NCI-H2107 treated with DMSO at 0.1 percent for 48 hours (cell line): ENCODE results near the gene CHSY1.
A peak's percentile ranks its signal among the peaks of the same experiment; 100 is the strongest.
"Not testable (repeated sequence)": the region's sequence is repeated elsewhere in the genome, so short reads cannot be mapped to it uniquely, and the experiment has no call there.

ENCODE experiments used
- DNase-seq: peaks from one replicate; lab custom pipeline; 2025; ENCODE audit not compliant: unreplicated experiment; lab: John Stamatoyannopoulos, UW

The CHSY1 gene

DNA sequence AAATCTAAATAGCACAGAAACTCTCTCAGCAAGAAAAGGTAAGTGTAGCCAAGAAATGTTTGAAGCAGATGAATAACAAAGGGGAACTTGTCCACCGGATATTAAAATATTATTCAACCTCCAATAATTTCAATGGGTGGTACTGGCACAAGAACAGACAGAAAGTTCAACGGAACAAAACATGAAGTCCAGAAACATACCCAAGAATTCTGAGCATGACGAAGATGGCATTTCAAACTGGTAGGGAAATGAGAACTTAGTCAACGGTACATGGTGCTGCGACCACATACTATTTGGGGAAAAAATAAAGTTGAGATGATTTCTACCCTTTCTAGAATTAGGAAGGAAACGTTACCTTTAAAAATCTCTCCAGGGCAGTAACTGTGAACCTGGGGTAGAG is 5.5 kb downstream of the CHSY1 start:
- no peak for DNase-seq

DNA sequence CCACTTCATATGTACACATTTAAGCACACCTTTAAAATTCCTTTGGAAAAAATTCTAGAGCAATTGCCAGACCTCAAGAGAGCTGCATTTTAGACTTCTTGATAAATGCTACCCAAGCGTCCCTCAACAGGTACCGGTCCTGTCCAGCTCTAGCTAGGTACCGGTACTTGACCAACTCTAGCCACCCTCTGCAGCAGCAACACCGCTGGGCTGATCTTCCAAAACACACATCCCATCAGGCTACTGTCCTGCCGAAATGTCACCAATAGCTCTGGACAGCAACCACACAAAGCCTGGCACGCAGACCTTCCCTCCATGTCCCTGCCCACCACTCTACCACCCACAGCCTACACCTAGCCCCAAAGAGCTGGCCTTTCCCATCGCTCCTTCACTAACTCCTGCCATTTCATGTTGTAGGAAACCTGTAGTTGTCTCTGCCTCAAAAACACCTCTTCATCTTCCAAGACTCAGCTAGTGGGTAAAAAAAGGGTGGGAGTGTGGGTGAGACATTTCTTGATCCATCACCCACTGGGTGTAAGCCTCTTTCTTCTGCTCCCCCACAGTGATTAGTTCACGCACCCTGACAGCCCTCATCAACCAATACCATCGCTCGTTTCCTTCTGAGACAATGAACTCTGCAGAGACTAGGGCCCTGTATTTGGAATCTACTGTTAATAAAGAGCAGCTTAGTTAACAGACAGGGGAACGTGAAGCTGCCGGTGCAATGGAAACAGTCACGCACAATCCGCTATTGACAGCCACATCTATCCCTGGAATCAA is 6.8 kb downstream of the CHSY1 start:
- no peak for DNase-seq

DNA sequence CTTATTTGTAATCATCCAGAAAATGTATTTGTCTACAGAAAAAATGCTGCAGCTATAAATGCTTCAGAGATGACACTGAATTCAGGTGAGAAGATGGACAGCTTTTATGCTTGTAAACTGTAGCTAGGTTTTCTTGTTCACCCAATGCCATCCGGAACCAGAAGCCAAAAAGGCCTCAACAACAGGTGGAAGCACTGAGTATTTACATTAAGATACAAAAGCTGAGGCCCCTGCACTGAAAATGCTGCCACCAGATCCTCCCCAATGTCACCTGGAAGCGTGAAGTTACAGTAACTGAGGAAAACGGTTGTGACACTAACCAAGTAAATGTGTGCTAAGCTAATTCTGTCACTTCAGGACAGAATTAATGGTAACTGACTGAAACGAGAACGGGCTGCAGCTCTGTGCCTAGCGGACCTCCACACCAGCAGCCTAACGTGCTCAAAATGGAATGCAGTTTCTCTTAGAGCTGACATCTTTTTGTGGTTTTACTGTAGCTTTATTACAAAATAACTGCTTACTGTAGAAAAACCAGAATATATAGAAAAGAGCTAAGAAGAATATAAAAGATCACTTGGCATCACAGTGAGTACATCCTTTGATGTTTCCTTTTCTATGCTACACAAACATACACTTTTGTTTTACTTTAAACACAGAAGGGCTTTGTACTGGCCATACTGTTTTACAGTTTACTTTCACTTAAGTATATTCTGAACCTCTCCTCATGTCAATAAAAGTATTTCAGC is 7.6 kb downstream of the CHSY1 start:
- no peak for DNase-seq

DNA sequence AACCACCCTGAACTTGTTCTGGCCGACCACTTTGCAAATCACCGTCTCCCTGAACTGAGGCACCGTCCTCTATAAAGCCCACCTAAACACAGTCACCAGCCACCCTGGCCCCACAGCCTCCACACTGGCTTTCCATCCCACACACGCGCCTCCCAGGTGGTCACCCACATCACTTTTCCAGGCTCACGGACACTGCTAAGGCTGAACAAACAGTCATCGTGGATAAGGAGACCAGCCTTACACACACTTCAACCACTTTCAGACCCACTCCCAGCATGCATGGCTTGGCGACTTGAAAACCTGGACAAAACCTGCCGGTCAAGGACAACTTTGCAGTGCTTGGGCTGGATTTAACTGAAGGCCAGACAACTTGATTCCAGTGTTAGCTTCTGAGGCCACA is 8.4 kb downstream of the CHSY1 start:
- DNase-seq, result no peak

DNA sequence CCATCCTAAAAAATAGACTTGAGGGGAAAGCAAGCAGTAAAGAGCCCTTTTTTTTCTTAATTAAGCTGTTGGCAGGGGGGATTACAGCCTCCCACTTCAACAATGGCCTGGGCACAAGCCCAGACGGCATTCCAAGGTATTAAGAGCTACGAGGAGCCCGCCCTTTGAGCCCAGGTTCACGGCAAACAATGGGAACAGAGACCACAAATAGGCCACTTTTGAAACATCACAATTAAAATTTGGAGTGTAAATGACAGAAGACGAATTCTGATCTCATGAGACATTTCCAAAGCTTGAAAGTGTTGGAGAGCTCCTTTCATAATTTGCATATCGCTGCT is 8.9 kb downstream of the CHSY1 start:
- no peak for DNase-seq

DNA sequence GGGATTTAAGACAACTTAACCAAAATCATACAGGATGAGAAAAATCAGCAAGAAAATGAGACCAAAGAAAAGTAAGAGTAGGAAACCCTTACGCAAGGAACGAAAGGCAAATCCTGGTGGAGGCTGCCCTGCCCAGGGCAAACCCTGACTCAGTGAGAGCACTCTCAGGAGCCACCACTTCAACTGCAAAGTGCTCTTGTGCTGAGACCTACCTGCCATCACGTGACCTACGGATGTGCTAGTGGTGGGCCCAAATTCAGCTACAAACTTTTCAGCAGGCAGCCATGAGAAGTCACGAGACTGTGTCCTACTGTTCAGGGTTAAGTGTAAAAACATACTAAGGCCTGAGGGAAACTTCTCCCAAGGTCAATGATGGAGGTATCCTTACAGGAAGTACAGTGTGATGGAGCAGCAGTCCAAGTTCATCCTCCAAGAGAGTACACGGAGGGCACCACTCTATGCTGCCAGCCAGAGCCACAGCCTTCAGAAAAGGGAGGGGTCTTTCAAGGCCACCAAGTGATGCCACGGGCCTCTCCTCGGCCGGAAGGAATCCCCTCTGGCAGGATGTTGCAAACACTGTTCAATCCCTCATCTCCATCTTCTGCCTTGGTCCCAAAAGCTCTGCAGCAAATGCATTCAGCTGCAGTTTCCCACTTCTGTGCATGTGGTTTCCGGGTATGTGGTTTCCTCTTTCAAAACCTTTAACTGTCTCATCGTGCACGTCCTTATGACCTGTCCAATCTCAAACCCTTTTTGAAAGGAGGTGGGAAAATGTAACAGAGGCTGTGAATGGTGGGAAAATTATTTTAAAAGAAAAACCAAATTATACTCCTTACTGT is 9.5 kb downstream of the CHSY1 start:
- DNase-seq, result peak; percentile 6

DNA sequence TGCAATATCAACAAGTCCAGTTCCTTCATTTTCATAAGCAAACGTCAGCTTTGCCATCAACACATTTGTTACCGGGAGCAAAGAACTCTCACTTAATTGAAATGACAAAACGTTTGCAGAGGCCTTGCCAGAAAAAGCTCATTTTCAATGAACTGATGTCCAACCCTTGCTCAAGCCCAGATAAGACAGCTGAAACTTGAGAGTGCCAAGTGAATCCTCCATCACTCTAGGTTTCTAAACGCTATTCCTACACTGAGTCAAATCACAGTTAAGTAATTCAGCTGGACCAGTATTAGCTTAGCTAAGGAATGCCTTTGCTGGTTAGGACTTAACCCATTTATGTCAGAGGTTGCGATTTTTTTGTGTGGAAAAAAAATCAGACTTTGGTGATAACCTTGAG is 11.5 kb downstream of the CHSY1 start:
- no peak for DNase-seq

DNA sequence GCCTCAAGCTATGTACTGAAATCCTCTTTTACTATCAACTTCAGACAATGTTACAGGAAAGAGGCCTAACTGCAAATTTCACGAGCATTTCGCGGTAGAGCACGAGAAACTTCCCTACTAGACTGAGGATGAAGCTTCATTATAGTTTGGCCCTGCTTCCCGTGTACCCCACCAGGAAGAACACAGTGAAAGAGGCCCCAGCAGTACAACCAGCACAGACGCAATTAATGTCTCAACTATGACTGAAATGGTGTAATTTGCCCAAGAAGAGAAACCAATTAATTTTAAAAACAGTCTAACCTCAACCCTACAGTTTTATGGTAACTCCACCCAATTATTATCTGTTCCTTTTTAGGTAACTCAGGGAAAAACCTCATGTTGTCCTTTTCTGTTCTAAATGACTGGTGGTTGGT is 12.1 kb downstream of the CHSY1 start:
- DNase-seq, result no peak

DNA sequence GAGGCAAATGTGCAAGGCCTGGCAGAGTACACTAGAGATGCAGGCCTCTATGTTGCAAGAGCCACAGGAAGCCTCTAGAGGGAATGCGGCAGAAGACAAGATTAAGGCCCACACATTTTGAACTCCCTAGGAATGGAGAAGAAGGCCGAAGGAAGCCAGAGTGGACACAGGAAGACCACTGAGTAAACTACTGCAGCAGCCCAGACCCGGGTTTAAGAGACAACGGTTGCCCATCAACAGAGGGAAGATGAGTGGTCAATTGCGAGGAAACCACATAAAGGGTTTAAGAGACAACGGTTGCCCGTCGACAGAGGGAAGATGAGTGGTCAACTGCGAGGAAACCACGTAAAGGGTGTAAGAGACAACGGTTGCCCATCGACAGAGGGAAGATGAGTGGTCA is 14.6 kb downstream of the CHSY1 start:
- no peak for DNase-seq

DNA sequence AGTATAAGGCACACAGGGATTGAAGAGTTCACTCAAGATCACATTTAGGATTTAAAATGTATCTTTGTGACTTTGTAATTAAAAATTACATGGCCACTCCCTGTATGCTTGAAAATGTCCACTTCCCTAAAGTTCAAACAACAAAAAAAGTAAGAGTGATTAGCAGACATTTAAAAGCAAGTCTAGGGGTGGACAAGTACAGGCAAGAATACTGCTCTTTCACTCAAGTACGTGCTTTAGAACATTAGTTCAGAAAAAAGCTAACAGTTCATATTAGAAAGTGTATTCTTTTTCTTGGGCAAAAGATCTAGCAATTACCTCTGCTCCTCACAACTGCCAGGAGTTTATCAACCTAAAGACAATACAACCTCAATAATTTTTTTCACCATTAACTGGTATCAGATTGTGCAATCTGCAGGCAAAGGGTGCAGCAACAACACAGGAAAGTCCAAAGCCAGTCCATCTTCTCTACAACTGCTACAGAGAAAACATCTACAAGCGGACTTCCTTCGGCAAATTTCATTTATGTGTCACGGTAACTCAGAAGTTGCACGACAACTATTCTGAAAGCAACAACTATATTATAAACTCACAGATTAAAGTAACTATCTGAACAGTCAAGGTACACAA is 18.1 kb downstream of the CHSY1 start:
- no peak for DNase-seq

DNA sequence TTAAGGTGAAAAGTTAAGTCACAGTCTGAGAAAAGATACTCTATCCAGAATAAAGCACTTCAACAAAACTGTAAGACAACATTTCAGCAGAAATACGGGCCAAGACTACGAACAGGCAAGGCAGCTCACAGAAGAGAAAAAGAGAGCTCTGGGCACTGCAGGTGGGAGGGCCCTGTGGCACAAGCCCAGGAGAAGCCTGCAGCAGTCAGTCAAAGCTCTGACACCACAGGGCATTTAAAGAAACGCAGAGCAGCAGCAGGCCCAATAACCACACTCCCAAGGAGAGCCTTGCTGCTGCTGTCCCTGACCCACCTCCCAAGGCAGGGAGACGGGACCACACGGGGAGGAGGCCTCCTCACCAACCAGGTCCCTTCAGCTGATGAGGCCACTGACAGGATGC is 19.2 kb downstream of the CHSY1 start:
- no peak for DNase-seq

DNA sequence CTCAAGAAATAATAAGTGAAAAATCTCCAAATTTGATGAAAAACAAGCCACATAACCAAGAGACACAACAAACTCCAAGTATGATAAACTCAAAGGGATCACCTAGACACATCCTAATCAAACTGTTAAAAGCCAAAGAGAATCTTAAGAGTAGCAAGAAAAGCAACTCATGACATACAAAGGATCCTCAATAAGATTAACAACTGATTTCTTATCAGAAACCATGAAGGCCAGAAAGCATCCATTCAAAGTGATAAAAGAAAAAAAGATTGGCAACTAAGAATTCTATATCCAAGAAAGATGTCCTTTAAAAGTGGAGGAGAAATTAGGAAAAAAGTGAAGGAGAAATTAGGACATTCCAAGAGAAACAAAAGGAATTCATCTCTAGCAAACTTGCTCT is 23.5 kb downstream of the CHSY1 start:
- DNase-seq, result no peak

DNA sequence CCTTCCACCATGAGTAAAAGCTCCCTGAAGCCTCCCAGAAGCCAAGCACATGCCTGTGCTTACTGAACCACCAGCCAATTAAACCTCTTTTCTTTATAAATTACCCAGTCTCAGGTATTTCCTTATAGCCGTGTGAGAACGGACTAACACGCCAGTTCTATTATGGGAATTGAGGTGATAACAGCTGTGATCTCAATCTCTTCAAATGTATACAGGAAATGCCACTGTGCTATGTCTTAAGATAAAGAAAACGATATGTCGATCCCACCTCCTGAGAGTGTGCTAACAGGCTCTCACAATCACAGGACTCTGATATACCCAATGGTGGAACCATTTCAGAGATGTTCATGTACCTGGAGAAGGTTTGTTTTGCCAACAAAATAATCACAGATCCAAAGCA is 26.2 kb downstream of the CHSY1 start:
- no peak for DNase-seq

DNA sequence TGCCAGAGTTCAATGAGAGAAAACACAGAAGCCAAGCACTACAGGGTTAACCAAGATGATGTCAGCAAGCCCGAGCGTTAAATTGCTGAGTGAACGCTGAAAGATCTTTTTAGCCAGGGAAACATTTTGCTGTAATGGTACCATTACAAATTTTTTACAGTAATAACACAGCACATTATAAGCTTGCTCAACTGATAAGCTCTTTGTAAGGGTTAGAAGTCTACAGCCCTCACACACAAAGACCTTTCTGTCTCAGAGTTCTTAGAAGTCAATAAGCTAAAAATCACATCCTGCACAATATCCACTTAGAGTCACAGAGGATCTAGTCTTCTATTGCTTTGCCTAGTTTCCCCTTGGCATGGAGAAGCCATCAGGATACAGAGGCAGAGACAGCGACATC is 29.9 kb downstream of the CHSY1 start:
- DNase-seq, result no peak

DNA sequence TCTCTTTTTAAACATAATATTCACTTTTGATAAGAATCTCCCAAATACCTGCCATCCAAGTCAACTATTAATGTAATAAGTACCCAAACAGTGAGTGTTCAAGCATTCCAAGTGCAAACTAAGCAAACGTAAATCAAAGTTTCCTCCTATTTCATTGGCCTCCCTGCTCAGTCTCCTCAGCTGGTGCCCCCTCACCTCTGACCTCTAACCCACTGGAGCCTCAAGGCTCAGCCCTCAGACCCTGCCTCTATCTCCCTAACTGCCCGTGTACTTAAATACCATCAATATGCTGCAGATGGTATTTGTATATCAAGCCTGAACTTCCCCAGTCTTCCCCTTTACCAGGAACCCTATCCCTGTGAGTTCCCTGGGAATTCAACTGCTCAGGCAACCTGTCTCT is 31.8 kb downstream of the CHSY1 start:
- no peak for DNase-seq

DNA sequence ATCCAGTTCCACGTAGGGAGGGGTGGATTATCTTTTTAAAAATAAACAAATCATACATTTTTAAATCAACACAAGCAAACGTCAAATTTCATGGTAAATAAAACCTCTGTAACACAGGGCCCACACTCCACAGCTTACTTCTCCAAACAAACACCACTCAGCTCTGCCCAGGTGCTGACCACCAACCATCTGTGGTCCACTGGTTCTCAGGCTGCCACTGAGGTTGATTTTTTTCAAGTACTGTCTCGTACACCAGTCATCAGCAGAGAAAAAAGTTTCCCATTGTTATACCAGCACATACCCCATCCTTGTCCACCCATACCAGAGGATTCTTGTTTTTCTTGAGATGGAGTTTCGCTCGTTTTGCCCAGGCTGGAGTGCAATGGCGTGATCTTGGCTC is 32.4 kb downstream of the CHSY1 start:
- no peak for DNase-seq

DNA sequence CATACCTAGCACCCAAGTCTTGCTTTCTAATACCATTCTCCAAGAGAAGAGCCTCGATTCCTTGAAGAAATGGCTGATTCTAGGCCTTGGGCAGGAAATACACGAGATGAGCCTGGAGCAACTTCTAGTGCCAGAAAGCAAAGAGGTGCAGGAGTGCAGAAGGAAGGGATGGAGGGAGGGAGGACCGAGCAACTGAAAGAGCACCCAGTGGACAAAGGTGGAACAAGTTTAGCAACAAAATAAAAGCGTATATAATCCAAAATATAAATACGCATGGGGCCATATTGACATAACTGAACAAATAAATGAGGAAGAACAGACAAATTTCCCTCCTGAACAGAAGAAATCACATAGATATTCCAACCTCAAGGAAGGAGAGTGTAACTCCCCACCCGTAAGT is 34.4 kb downstream of the CHSY1 start:
- no peak for DNase-seq

DNA sequence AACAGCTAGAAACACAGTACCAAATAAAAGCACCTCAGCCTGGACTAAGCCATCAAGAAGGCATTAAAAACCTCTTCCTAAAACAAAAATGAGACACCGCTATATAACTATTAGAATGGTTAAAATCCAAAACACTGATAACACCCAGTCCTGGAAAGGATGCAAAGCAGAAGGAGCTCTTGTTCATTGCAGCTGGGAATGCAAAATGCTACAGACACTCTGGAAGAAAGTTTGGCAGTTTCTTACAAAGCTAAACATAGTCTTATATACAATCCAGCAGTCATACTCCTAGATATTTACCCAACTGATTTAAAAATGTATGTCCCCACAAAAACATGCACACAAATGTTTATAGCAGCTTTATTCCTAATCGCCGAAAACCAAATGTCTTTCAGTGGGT is 35.7 kb downstream of the CHSY1 start:
- DNase-seq, result no peak

DNA sequence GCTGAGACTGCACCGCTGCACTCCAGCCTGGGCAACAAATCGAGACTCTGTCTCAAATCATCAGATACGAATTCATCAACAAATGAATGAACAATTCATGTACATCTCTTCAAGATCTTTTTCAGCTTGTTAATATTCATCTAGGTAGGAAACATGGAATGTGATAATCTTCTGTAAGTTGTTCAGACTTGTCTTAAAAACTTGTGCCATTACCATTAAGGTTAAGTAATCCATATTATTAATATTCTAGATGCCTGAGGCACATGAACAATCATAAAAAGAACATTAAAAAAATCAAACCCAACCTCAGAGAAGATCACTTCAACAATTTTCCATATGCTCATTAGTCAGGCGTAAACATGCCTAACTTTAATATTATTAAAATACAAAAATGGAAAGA is 36.2 kb downstream of the CHSY1 start:
- no peak for DNase-seq

DNA sequence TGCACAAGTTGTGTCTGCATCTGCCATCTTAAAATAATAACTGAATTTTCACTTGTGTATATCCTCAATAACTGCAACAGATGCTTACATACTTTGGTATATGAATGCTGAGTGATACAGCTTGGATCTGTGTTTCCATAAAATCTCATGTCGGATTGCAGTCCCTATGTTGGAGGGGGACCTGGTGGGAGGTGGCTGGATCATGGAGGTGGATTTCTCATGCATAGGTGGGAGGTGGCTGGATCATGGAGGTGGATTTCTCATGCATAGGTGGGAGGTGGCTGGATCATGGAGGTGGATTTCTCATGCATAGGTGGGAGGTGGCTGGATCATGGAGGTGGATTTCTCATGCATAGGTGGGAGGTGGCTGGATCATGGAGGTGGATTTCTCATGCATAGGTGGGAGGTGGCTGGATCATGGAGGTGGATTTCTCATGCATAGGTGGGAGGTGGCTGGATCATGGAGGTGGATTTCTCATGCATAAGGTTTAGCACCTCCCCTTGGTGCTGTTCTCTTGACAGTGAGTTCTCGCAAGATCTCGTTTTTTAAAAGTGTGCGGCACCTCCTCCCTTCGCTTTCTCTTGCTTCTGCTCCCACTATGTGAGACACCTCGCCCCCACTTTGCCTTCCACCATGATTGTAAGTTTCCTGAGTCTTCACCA is 37.3 kb downstream of the CHSY1 start:
- not testable (repeated sequence) for DNase-seq

DNA sequence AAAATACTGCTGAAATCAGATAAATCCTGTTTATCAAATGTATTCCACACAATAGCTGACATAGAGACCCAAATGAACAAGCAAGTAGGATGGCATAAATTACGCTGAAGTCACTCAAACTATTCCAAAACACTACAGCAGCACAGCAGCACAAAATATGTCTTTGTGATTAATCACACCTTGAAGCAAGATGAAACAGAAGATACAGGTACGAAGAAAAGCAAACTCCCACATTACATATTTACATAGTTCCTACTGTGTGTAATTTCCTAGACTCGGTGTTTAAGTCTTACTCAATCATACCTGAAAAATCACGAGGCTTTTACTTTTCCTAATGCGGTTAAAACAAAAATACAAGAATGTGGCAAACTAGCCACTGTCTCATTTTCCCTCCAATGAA is 38.3 kb downstream of the CHSY1 start:
- DNase-seq, result no peak
